Astrocyte of the spinal cord (primary cell): ENCODE data around the gene FLT4.

Experiments
- DNase-seq: peaks from one replicate; pipeline ENCODE4 v3.0.0; 2011; ENCODE audit warnings: low read depth, low spot score
- H3K4me3 ChIP-seq: 2 replicates; pipeline ENCODE4 v1.5.1; 2011; ENCODE audit warnings: low read depth, mild to moderate bottlenecking, low read length, moderate library complexity
- in situ Hi-C: cut with HindIII; loops from 2 replicates; pipeline ENCODE4 v1.10.0; 2017; ENCODE audit warnings: low sequenced_read_pairs
- TF ChIP-seq, protein P1 (sequence below): IDR thresholded peaks from 2 replicates; pipeline ENCODE4 v1.5.1; 2012; ENCODE audit warnings: low read depth, mild to moderate bottlenecking, low read length, inconsistent platforms

Gene FLT4

DNA sequence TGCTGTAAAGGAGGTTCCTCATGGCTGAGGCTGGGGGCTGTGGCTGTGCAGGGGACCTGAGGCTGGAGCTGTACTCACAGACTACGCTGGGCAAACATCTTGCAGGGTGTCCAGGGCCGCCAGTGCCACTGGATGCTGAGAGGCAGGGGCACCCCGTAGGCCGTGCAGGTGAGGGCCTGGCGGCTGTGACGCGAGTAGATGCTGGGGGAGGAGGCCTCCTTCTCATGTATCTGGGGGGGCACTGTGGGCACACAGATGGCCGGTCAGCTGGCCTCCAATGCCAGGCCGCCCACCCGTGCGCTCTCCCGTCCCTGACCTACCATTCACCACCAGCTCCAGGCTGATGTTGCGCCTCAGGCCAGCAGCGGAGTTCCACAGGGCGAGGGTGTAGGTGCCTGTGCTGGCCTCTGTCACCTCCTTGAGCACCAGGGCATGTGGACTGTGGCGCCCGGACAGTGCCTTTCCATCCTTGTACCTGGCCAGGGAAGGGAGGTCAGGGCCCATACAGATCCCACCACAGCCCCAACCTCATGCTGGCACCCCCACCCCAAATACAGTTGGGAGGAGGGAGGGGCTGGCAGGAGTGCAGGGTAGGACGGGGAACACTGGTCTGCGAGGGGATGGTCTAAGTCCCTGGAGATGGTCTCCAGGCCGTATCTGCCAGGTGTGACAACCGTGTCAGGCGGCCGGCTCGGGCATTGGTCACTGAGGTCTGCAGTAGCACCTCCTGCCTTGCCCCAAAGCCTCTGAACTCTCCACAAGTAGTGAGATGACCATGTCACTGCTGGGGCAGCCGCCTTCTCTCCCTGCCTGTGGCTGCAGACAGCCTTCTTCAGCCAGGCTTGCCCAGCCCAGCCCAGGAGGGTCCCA, 23.4 kb downstream of the FLT4 start:
- TF ChIP-seq, protein P1, sequence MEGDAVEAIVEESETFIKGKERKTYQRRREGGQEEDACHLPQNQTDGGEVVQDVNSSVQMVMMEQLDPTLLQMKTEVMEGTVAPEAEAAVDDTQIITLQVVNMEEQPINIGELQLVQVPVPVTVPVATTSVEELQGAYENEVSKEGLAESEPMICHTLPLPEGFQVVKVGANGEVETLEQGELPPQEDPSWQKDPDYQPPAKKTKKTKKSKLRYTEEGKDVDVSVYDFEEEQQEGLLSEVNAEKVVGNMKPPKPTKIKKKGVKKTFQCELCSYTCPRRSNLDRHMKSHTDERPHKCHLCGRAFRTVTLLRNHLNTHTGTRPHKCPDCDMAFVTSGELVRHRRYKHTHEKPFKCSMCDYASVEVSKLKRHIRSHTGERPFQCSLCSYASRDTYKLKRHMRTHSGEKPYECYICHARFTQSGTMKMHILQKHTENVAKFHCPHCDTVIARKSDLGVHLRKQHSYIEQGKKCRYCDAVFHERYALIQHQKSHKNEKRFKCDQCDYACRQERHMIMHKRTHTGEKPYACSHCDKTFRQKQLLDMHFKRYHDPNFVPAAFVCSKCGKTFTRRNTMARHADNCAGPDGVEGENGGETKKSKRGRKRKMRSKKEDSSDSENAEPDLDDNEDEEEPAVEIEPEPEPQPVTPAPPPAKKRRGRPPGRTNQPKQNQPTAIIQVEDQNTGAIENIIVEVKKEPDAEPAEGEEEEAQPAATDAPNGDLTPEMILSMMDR = no peak
- DNase-seq = no peak
- in situ Hi-C loops = no loop called here
- no peak overlapping the region for H3K4me3 ChIP-seq

DNA sequence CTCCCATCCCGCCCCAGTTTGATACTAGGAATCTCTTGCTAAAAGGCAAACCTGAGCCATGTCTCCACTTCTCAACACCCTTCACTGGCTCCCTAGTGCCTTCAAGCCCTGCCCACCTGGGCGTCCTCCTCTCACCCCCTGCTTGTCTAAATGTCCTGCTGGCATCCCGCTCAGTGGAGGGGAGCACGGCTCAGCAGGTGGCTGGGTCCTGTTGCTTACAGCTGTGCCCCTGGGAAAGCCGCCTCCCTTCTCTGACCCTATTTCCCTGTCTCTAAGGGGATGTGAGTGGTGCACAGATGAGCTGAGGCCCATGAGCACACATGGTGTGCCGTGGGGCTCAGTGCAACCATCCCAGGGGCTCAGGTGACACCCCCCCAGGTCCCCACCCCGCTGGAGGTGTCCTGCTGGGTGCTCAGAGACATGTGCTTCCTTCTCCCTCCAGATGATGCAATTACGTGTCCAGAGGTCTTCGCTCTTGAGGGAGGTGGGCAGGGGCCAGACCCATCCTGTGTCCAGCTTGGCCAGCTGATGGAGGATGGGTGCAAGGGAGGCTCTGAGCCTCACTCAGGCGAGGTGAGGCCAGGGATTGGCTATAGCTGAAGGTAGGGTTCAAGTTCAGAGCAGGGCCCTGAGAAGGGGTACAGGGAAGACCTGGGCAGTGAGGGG, 24.1 kb downstream of the FLT4 start:
- no peak overlapping the region for H3K4me3 ChIP-seq
- TF ChIP-seq, protein P1 = no peak
- in situ Hi-C loops = no loop called here
- no peak for DNase-seq

DNA sequence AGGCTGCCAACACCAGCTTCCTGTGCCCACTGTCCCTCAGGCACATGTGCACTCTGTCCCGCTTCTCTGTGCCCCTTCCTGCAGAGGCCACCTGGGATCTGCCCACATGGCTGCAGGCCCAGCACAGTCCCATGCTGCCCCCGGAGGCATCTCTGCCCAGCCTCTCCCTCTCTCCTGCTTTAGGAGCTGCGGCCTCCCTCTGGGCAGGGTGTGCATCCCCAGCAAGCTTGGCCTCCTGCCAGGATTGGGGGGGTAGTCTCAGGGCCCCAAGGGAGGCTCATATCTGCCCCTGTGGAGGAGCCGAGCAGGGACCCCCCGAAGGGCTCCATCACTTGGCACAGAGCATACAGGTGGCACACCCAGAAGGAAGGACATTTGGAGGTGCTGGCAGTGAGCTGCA, 24.8 kb downstream of the FLT4 start:
- no peak overlapping the region for H3K4me3 ChIP-seq
- DNase-seq = no peak
- TF ChIP-seq, protein P1 = no peak
- in situ Hi-C loops = no loop called here

DNA sequence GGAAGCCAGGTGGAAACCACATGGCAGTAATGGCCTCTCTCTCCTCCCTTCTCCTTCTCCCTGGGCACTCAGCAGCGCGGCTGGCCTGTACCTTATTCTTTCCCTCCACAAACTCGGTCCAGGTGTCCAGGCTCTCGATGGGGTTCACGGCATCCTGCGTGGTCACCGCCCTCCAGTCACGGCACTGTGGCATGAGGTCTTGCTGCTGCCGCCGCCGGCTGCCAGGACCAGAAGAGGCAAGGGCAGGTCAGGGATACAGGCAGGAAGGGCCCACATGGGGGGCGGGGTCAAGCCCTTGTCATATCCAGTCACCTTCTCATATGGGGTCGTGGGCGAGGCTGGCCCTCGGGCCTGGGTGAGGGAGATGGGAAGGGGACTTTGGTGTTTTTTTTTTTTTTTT, 25.6 kb downstream of the FLT4 start:
- in situ Hi-C loops = no loop called here
- TF ChIP-seq, protein P1 = no peak
- no peak overlapping the region for H3K4me3 ChIP-seq
- no peak for DNase-seq

DNA sequence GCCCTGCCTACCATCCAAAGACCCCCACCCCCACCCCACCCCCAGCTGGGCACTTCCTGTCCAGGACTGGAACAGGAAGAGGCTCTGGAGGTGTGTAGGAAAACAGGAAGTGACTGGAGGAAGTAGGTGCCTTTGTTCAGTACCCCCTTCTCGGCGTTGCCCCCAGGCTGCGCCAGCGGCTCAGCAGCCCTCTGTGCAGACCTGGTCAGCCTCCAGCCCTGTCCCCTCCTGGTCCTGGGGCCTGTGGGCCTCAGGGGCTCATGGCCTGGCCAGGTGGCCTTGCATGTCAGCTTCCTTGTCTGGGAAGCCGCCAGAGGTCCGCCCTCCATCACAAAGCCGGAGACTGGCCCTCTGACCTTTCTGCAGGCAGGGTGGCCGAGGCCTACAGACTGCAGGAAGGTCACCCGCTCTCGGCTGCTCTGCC, 26.0 kb downstream of the FLT4 start:
- TF ChIP-seq, protein P1 = no peak
- in situ Hi-C loops = no loop called here
- no peak for DNase-seq
- no peak overlapping the region for H3K4me3 ChIP-seq

DNA sequence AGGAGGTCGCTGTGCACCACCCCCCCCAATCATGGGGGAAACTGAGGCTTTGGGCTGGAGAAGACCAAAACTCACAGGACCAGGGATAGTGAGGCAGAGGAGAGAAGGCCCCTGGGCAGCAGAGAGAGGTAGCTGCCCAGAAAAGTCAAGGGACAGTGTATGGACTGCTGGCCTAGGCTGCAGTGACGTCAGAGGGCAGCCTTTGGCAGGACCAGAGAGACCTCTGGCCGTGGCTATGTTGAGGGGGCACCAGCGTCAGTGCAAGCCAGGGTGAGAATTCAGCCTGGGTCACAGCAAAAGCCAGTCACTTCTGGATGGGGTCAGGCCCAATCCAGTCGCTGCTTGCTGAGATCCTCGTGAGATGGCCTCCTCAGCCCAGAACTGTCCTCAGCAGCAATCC, 26.5 kb downstream of the FLT4 start:
- in situ Hi-C loops = no loop called here
- no peak overlapping the region for H3K4me3 ChIP-seq
- no peak for DNase-seq
- TF ChIP-seq, protein P1 = no peak
